ENCODE measurements around the gene PTPRQ.

DNA sequence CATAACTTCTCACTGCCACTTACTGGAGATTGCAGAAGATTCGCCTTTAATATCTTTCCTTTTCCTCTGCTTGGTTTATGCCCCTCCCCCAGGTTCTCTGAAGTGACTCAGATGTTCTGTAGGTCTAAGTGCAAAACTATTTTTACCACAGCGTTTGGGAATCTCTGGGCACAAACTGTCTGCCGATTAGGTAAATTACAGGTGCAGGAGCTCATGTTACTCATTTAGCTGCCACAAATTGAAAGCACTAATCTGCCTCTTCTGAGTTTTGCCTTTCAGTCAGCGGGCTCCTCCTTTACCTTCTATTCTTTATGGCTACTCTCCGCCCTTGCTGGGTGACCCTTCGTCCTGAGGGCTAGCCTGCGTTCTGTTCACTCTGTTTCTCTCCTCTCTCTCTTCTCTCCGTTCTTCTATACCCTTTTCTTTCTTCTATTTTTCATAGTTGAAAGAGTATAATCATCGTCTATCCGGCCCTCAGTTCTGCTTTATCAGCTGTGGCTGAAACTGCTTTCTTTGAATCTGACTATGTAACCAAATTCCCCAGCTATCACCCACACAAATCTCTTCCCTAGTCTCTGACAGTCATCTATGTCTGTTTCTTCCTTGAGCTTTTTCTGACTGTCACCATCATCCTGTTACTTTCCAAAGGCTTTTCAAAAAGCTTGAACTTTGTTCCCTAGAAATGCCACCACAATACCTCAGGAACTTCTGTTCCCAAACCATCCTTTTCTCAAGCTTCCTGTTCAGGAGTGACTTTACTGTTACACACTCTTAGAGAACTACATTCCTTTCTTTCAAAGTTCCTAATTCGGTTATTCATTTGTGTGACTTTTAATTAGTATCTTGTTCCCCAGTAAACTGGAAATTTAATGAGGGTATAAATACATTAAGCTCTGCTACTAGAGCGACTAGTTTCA, 259.1 kb downstream of the PTPRQ start:
- no peak for TF ChIP-seq POLR2A (IDR thresholded peaks at IDR 0.05; ENCODE audit: low read length)
- TF ChIP-seq GATA1 (IDR thresholded peaks at IDR 0.05; ENCODE audit: low read depth, low read length): no peak
